Epithelial cell of proximal tubule (primary cell): ENCODE data around the gene ZNF503. TPM values are rescaled to one million over a fixed set of nuclear protein-coding genes. Genes with fewer than 3 reads are reported as not detected.

ENCODE experiments used
- DNase-seq: peaks from one replicate; pipeline ENCODE4 v3.0.0-alpha.2; 2011; ENCODE audit warnings: low read depth
- H3K4me3 ChIP-seq: 2 replicates; pipeline ENCODE4 v1.5.1; 2011; ENCODE audit warnings: low read depth, mild to moderate bottlenecking, low read length
- CTCF ChIP-seq: conservative IDR thresholded peaks from 2 replicates; pipeline ENCODE4 v1.5.1; 2012; ENCODE audit warnings: low read depth, mild to moderate bottlenecking, low read length
- total RNA-seq: library from RNA; depleted of rRNA; stranded (reverse); fragments of >200 nt; gene quantifications from 2 replicates; pipeline ENCODE4 v1.2.3, GENCODE V29; 2015

The ZNF503 gene
- total RNA-seq, 1 donor from 2014 or later = 9.6 TPM

GRCh38 chr10:75426880-75427279 lies 25.3 kb upstream of the ZNF503 start:
- no peak for TF ChIP-seq CTCF
- H3K4me3 ChIP-seq = no peak overlapping the region
- DNase-seq = no peak

DNA sequence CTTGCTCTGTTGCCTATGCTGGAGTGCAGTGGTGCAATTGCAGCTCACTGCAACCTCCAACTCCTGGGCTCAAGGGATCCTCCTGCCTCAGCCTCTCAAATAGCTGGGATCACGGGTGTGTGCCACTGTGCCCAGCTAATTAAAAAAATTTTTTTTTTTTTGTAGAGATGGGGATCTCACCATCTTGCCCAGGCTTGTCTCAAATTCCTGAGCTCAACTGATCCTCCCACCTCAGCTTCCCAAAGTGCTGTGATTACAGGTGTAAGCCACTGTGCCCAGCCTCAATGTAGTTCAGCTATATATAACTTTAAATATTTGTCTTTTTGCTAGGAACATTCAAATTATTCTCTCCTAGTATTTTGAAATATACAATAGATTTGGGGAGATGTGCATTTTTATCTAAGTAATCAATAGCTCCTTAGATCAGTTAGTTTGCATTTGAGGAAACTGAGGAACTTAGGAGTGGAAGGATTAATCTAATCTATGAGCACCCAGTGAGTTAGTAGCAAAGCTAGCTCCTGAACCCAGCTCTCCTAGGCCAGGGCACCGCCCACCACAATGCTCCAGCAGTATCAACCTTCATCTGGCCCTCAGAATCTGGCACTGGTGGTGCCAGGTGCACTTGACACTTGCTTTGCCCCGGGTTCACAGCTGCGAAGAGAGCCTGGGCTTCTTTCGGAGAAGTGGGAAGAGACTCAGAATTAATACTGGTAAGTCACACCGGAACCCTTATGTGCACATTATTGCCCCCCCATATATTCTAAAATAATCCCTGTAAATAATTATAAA lies 23.9 kb upstream of the ZNF503 start:
- no peak for DNase-seq
- no peak overlapping the region for H3K4me3 ChIP-seq
- TF ChIP-seq CTCF = no peak

GRCh38 chr10:75424571-75424970 lies 23.0 kb upstream of the ZNF503 start:
- no peak for DNase-seq
- no peak overlapping the region for H3K4me3 ChIP-seq
- no peak for TF ChIP-seq CTCF

GRCh38 chr10:75422913-75423312 lies 21.3 kb upstream of the ZNF503 start:
- DNase-seq = no peak
- TF ChIP-seq CTCF = no peak
- no peak overlapping the region for H3K4me3 ChIP-seq

DNA sequence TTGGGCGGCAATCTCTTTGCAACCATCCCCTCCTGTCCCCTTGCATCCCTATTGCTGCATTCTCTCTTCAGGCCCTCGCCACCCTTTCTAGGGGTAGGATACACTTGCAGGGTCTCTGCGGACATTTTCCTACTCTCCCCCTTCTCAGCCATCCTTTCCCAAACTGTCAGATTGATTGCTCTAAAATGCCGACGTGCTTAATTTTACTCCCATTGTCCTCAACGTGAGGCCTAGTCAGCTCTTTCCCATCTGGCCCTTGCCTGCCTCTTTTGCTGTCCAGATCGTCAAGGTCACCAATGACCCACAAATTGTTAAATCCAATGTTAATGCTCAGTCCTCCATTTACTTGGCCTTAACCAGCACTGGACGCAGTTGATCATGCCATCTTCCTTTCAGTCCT lies 17.1 kb upstream of the ZNF503 start:
- no peak overlapping the region for H3K4me3 ChIP-seq
- TF ChIP-seq CTCF = no peak
- DNase-seq = no peak

GRCh38 chr10:75418293-75418692 lies 16.7 kb upstream of the ZNF503 start:
- no peak overlapping the region for H3K4me3 ChIP-seq
- no peak for DNase-seq
- TF ChIP-seq CTCF = no peak

GRCh38 chr10:75417522-75417927 lies 16.0 kb upstream of the ZNF503 start:
- peak; percentile 64 for DNase-seq
- no peak overlapping the region for H3K4me3 ChIP-seq
- no peak for TF ChIP-seq CTCF
